HG02763 (cell line): ENCODE data around the gene GRM7.

Source experiments
- ATAC-seq: cut with Tn5 transposase; IDR thresholded peaks from one replicate; pipeline ENCODE4 v1.9.1; 2021; ENCODE audit warnings: mild to moderate bottlenecking, moderate library complexity; ENCODE audit not compliant: unreplicated experiment

The GRM7 gene

GRCh38 chr3:7754653-7755441 is 893.9 kb downstream of the GRM7 start:
- ATAC-seq = no peak

- no peak for ATAC-seq
Measured at GRCh38 chr3:7759630-7760029, 898.7 kb downstream of the GRM7 start.

GRCh38 chr3:7760718-7761117 is 899.8 kb downstream of the GRM7 start:
- ATAC-seq = no peak

GRCh38 chr3:7764115-7764514 is 903.2 kb downstream of the GRM7 start:
- no peak for ATAC-seq

- ATAC-seq = no peak
Measured at GRCh38 chr3:7766530-7766929, 905.6 kb downstream of the GRM7 start.

GRCh38 chr3:7779331-7779730 is 918.4 kb downstream of the GRM7 start:
- no peak for ATAC-seq

GRCh38 chr3:7781395-7781794 is 920.5 kb downstream of the GRM7 start:
- no peak for ATAC-seq

GRCh38 chr3:7787871-7788828 is 927.2 kb downstream of the GRM7 start:
- no peak for ATAC-seq

- no peak for ATAC-seq
Measured at GRCh38 chr3:7788881-7789280, 928.0 kb downstream of the GRM7 start.

GRCh38 chr3:7789324-7789723 is 928.4 kb downstream of the GRM7 start:
- no peak for ATAC-seq

- ATAC-seq = no peak
Measured at GRCh38 chr3:7790141-7790540, 929.2 kb downstream of the GRM7 start.
